ENCODE measurements around the gene MT1G.

DNA sequence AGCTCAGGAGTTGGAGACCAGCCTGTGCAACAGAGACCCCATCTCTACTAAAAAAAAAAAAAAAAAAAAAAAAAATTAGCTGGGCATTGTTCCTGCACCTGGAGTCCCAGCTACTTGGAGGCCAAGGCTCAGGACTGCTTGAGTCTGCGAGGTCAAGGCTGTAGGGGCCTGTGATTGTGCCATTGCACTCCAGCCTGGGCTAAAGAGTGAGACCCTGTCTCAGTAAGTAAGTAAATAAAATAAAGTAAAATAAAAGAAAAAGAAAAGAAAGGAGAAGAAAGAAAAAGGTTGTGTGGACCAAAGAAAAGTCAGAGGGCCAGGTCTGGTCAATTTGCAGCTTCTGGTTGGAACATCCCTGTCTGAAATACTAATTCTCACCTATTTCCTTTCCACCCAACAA lies 32.8 kb upstream of the MT1G start:
- TF ChIP-seq, protein P1, sequence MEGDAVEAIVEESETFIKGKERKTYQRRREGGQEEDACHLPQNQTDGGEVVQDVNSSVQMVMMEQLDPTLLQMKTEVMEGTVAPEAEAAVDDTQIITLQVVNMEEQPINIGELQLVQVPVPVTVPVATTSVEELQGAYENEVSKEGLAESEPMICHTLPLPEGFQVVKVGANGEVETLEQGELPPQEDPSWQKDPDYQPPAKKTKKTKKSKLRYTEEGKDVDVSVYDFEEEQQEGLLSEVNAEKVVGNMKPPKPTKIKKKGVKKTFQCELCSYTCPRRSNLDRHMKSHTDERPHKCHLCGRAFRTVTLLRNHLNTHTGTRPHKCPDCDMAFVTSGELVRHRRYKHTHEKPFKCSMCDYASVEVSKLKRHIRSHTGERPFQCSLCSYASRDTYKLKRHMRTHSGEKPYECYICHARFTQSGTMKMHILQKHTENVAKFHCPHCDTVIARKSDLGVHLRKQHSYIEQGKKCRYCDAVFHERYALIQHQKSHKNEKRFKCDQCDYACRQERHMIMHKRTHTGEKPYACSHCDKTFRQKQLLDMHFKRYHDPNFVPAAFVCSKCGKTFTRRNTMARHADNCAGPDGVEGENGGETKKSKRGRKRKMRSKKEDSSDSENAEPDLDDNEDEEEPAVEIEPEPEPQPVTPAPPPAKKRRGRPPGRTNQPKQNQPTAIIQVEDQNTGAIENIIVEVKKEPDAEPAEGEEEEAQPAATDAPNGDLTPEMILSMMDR (IDR thresholded peaks at IDR 0.05) = no peak
- TF ChIP-seq POLR2A (IDR thresholded peaks at IDR 0.05) = no peak

Data from adrenal gland (tissue), 5 donors.